NCI-H2081 treated with DMSO at 0.1 percent for 48 hours (cell line): ENCODE data around the gene SUSD1.
"Not testable (repeated sequence)": the region's sequence is repeated elsewhere in the genome, so short reads cannot be mapped to it uniquely, and the experiment has no call there.

Experiments used
- DNase-seq: peaks from one replicate; lab custom pipeline; 2025; lab: John Stamatoyannopoulos, UW

Gene SUSD1

GRCh38 chr9:112129246-112129645 is 45.9 kb downstream of the SUSD1 start:
- DNase-seq, result no peak

DNA sequence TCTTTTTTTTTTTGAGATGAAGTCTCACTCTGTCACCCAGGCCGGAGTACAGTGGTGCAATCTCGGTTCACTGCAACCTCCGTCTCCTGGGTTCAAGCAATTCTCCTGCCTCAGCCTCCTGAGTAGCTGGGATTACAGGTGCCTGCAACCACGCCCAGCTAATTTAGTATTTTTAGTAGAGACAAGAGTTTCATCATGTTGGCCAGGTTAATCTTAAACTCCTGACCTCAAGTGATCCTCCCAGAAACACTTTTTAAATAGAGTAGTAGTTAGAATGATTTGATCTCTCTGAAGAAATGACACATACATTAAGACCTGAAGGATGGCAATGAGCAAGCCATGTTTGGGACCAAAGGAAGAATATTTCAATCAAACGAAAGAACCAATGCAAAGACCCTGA is 46.7 kb downstream of the SUSD1 start:
- DNase-seq, result not testable (repeated sequence)

DNA sequence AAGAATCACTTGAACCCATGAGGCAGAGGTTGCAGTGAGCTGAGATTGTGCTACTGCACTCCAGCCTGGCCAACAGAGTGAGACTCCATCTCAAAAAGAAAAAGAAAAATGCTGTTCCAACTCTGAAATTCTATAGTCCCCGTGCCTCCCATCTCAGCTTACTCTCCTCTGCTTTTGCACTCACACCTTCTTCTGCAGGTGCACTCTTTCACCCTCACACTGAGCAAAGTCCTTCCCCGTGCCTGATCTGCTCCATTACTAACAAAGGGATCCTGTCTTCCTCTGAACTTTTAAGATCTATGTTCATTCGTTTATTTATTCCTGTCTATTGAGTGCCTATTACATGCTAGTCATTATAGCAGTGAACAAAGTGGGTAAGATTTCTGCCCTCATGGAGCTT is 47.8 kb downstream of the SUSD1 start:
- DNase-seq, result no peak

- no peak for DNase-seq
Measured at GRCh38 chr9:112125951-112126388, 49.1 kb downstream of the SUSD1 start.

GRCh38 chr9:112124156-112124555 is 50.9 kb downstream of the SUSD1 start:
- no peak for DNase-seq

- DNase-seq, result no peak
Measured at GRCh38 chr9:112121633-112122032, 53.5 kb downstream of the SUSD1 start.

DNA sequence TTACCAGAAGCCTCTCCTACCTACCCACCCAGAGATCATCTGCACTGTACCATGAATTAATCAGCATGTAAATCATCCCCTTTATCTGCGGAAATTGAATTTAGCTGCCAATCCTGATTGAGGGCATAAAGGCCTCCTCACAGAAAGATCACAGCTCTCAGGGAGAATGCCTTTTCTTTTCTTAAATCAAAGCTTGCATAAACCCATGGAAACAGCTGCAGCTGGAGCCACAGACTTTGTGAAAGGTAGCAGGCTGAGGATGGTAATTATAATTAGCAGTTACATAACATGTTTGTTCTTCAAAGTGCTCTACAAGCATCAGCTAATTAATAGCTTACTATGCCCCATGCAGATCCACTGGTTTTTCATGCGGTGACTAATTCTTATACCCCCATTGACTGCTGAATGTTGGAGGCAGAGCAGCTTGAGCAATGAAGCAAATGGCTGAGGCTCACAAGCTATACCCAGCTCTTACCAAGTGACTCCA is 54.6 kb downstream of the SUSD1 start:
- peak; percentile 61 for DNase-seq

- no peak for DNase-seq
Measured at GRCh38 chr9:112120030-112120341, 55.1 kb downstream of the SUSD1 start.

- no peak for DNase-seq
Measured at GRCh38 chr9:112119225-112120029, 55.7 kb downstream of the SUSD1 start.

DNA sequence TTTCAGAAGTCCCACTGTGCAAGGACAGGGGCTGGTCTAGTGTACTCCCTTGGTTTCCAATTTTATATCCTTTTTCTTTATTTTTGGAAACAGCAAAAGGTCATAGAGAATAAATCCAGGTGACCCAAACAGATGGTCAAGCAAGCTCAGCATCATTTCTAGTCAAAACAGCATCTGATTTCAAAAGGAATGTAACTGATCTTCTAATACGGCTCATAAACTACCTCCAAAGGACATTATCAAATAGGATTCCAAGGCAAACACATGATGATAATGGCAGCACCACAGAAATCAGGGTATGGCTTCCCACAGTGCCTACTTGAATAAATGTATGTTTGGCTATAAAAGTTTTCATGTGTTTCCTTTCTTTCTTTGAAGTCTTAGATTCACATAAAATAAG is 57.1 kb downstream of the SUSD1 start:
- no peak for DNase-seq

DNA sequence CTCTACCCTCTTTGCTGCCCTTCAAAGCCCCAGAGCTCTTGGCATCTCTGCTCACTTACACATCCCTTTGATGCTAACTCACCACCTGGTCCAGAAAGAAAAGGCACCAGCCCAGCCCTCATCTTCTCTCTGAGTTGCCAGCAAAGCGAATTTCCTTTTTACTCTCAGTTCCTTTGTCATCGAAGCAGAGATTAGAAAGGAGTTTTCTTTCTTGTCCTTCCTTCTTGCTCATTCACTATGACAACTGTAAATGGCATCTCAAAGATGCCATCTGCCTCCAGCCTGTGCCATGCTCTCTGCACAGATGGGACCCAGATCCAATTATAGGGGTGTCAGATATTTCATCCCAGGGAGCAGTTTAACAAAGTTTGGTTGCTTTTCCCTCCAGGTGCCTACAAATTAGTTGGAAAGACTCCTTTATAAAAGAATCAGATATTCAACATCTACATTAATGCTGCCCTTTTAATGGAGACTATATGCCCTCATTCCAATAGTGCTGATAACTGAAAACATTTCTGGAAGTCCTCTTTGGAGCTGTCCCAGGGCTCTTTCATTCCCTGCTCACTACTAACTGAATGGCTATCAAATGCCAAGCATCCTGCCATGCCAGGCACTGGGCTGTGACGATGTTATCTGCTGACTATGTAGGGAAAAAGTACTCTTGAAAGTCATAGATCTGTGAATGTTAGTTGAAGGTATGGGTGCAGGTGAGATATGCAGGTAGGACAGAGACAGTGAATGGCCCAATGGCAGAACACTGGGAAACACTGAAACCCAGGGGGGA is 58.9 kb downstream of the SUSD1 start:
- no peak for DNase-seq

DNA sequence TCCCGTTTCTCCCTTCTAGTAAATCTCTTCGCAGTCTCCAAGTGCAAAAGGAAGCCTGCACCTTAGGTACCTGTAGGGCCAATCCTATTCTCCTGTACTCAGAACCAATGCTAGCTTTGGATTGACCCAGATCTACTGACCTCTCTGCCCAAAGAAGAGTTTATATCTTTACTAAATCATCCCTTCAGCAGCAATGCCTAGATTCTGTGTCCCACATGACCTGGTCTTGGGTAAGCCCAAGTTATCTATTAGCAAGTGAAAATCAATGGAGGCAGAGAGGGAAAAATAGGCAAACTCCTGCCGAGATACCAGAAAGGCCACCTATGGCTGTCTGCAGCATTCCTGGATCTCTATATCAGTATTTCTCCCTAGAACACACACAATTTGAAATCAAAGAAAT is 60.0 kb downstream of the SUSD1 start:
- no peak for DNase-seq

DNA sequence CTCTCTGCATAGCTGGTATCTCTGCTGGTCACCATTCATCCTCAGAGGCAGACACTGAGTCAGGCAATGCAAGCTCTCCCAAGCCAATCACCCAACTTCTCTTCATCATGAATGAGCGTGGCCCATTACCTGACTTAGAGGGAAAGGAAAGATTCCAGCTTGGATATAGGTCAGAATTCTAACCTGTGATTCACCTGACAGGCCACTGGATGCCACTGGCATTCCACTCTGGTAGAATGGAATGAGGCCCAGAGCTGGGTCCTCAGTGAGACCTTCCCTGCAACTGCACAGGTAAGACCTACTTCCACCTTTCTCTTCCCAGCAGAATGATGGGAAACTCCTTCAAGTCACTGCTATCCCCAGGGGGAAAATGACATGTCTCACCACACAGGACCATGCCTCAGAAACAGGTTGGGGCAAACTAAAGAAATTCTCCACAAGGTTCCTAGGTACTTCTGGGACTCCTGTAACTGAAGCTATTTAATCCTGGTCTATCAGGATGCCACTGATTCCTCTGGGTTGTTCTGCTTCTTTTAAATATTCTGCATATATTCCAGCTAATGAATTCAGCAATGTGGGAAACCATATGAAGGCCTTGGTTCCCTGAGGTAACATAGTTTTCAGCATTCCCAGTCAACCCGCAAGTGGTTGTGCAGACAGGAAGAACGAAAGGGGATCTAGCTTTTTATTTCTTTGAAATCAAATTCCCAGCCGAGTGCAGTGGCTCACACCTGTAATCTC is 62.0 kb downstream of the SUSD1 start:
- no peak for DNase-seq

DNA sequence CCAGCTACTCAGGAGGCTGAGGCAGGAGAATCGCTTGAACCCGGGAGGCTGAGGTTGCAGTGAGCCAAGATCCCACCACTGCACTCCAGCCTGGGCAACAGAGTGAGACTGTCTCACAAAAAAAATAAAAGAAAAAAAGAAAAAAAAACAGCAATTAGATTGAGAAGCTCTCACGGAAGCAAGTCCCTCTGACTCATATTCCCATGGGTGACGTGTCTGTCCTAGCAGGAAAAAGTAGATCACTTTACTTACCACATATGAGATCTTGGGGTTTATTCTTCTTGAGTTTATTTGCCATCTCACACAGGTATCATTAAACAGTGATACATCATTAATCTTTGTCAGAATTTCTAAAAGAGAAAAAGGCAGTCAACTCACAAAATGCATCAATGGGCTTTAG is 62.6 kb downstream of the SUSD1 start:
- DNase-seq, result no peak

- no peak for DNase-seq
Measured at GRCh38 chr9:112111461-112111860, 63.6 kb downstream of the SUSD1 start.

DNA sequence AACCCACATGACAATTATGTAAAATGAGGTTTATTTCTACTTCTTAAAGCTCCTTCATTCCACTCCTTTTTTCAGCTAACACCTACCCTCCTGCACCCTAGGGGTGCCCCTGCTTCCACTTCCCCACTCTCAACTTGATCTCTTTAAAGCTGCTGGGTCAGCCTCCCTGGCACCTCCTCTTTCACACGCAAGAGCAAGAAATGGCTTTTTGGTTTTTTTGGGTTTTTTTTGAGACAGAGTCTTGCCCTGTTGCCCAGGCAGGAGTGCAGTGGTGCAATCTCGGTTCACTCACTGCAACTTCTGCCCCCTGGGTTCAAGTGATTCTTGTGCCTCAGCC is 64.4 kb downstream of the SUSD1 start:
- DNase-seq, result no peak

DNA sequence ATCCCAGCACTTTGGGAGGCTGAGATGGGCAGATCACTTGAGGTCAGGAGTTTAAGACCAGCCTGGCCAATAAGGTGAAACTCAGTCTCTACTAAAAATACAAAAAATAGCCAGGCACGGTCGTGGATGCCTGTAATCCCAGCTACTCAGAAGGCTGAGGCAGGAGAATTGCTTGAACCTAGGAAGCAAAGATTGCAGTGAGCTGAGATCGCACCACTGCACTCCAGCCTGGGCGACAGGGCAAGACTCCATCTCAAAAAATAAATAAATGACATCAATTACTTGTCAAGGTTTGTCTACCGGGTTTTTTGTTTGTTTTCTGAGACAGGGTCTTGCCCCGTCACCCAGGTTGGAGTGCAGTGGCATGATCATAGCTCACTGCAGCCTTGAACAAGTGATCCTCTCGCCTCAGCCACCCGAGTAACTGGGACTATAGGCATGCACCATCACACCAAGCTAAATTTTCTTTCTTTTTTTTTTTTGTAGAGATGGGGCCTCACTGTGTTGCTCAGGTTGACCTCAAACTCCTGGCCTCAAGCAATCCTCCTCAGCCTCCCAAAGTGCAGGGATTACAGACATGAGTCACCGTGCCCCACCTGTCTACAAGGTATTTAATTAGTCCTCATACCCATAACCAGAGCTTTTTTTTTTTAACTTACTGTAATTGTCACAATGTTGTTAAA is 64.9 kb downstream of the SUSD1 start:
- no peak for DNase-seq

DNA sequence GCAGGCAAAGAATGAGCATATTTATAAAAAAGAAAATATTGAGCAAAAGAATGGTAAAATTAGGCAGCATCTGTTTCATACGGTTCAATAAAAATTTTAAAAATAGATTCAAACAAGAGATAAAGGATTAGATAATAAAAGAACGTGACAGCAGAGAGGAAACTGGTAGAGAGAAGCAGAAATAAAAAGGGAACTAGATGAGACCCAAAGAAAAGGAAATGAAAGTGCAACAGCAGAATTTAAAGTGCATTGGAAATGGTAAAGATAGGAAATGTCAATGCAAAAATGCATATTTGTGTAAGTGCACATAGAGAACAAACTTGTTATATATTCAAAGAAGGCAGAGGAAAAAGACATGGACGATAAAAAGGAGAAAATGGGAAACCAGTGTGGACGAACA is 70.2 kb downstream of the SUSD1 start:
- DNase-seq, result no peak

GRCh38 chr9:112104401-112104800 is 70.7 kb downstream of the SUSD1 start:
- DNase-seq, result no peak

DNA sequence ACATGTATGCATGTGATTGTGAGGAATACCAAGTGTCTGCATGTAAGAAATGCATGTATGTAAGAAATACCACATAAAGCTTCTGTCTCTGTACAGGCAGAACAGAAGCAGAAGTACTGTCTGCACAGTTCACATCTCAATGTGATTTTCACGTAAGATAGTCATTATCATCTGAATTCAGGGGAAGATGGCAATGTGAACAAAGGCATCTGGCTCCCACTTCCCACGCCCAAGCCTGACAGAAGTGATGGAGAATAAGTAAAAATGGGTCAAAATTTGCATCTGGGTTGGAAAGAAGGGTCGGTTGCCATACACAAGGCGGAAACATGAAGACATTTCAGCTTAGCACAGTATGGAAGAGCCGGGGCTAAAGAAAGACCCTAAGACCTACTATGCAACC is 71.7 kb downstream of the SUSD1 start:
- no peak for DNase-seq

- peak; percentile 11 for DNase-seq
Measured at GRCh38 chr9:112097712-112098688, 77.1 kb downstream of the SUSD1 start.
